GM13977 (cell line): ENCODE data around the gene ZNF576.
"Not testable (repeated sequence)": the region's sequence is repeated elsewhere in the genome, so short reads cannot be mapped to it uniquely, and the experiment has no call there.

Experiments
- DNase-seq: peaks from one replicate; pipeline ENCODE4 v3.0.0; 2012; ENCODE audit warnings: low spot score
- in situ Hi-C: fragments of 300-500 bp; cut with MboI; formaldehyde crosslinking; loops from one replicate; pipeline ENCODE4 v1.12.0; 2022; ENCODE audit warnings: low sequenced_read_pairs, low pct_unique_long_range_greater_than_20kb, mixed read lengths, inconsistent platforms; ENCODE audit not compliant: unreplicated experiment
- TF ChIP-seq, protein P1 (sequence below): IDR thresholded peaks from 2 replicates; pipeline ENCODE4 v1.5.1; 2012; ENCODE audit warnings: mild to moderate bottlenecking, control low read depth; ENCODE audit not compliant: insufficient read depth; ENCODE audit errors: extremely low read depth, missing control alignments

ZNF576 gene

GRCh38 chr19:43628646-43629326 is 32.4 kb downstream of the ZNF576 start:
- in situ Hi-C loops, result no loop called here
- TF ChIP-seq, protein P1, sequence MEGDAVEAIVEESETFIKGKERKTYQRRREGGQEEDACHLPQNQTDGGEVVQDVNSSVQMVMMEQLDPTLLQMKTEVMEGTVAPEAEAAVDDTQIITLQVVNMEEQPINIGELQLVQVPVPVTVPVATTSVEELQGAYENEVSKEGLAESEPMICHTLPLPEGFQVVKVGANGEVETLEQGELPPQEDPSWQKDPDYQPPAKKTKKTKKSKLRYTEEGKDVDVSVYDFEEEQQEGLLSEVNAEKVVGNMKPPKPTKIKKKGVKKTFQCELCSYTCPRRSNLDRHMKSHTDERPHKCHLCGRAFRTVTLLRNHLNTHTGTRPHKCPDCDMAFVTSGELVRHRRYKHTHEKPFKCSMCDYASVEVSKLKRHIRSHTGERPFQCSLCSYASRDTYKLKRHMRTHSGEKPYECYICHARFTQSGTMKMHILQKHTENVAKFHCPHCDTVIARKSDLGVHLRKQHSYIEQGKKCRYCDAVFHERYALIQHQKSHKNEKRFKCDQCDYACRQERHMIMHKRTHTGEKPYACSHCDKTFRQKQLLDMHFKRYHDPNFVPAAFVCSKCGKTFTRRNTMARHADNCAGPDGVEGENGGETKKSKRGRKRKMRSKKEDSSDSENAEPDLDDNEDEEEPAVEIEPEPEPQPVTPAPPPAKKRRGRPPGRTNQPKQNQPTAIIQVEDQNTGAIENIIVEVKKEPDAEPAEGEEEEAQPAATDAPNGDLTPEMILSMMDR, result no peak
- DNase-seq, result no peak

DNA sequence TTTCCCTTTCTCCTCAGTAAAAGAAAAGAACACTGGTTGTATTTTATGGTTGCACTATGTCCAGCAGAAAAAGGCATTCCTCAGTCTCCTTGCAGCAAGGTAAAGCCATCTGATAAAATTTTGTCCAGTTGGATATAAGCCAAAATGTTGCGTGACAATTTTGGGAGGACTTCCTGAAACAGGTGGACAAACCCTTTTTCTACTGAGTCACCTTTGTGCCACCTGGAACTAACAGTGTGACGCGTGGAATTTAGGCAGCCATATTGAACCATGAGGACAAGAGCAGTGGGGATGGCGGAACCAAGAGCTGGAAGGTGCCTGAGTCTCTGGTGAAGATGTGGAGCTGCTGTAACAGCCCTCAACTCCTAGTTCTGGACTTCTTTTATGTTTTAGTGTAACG is 35.1 kb downstream of the ZNF576 start:
- no peak for DNase-seq
- in situ Hi-C loops, result no loop called here
- TF ChIP-seq, protein P1, result no peak

GRCh38 chr19:43633520-43633919 is 37.1 kb downstream of the ZNF576 start:
- no peak for DNase-seq
- TF ChIP-seq, protein P1, result no peak
- in situ Hi-C loops, result no loop called here

GRCh38 chr19:43634068-43634467 is 37.7 kb downstream of the ZNF576 start:
- DNase-seq, result no peak
- TF ChIP-seq, protein P1, result no peak
- in situ Hi-C loops, result no loop called here

GRCh38 chr19:43634506-43634871 is 38.1 kb downstream of the ZNF576 start:
- in situ Hi-C loops, result no loop called here
- TF ChIP-seq, protein P1, result no peak
- no peak for DNase-seq

DNA sequence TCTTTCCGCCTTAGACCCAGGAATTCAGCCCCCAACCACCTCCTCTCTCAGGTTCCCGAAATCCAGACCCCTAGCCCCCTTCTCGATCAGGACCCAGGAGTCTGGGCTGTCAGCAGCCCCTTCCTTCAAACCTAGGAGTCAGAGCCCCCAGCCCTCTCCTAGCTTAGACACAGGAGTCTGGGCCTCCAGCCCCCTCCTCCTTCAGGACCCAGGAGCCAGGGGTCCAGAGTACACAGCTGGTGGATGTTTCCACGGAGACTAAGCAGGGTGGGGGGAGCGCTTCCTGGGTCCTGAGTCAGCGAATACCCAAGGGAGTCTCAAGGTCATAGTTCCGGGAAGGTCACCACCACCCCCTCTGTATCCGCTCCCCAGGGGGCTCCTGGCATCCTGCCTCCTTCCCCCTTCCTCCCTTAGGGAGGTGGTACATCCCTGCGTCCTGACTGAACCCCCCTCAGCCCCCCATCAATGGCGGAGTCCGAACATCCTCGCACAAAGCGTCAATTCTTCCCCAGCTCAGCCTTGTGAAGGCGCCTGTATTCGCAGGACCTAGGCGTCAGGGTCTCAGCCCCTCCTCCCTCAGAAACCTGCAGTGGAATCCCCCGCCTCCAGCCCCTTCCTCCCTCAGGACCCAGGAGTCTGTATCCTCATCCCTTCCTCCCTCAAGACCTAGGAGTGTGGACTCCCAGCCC is 38.6 kb downstream of the ZNF576 start:
- no peak for DNase-seq
- in situ Hi-C loops, result no loop called here
- TF ChIP-seq, protein P1, result no peak

- DNase-seq, in situ Hi-C loops: not testable (repeated sequence)
These were observed 39.2 kb downstream of the ZNF576 start for GRCh38 chr19:43635561-43635940.
